ENCODE measurements around the gene ZNF680.

ZNF680 gene

DNA sequence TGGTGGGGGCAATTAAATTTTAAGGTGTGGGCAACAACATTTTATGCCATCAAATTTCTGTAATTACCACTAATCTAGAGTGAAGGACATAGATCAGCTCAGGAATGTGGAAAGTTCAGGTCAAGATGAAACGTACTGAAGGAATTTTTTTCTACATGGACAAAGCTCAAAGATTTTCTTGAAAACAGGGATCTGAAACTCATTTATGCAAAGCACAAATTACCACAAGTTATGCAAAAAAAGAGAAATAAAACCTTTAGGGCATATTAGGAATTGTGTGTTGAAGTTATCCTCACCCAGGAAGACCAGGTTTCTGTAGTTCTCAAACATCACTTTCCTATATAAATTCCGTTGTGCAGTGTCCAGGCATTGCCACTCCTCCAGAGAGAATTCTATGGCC lies 18.9 kb downstream of the ZNF680 start:
- TF ChIP-seq GABPA (IDR thresholded peaks at IDR 0.05; ENCODE audit: low read depth), result no peak
- TF ChIP-seq, protein P1, sequence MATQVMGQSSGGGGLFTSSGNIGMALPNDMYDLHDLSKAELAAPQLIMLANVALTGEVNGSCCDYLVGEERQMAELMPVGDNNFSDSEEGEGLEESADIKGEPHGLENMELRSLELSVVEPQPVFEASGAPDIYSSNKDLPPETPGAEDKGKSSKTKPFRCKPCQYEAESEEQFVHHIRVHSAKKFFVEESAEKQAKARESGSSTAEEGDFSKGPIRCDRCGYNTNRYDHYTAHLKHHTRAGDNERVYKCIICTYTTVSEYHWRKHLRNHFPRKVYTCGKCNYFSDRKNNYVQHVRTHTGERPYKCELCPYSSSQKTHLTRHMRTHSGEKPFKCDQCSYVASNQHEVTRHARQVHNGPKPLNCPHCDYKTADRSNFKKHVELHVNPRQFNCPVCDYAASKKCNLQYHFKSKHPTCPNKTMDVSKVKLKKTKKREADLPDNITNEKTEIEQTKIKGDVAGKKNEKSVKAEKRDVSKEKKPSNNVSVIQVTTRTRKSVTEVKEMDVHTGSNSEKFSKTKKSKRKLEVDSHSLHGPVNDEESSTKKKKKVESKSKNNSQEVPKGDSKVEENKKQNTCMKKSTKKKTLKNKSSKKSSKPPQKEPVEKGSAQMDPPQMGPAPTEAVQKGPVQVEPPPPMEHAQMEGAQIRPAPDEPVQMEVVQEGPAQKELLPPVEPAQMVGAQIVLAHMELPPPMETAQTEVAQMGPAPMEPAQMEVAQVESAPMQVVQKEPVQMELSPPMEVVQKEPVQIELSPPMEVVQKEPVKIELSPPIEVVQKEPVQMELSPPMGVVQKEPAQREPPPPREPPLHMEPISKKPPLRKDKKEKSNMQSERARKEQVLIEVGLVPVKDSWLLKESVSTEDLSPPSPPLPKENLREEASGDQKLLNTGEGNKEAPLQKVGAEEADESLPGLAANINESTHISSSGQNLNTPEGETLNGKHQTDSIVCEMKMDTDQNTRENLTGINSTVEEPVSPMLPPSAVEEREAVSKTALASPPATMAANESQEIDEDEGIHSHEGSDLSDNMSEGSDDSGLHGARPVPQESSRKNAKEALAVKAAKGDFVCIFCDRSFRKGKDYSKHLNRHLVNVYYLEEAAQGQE (IDR thresholded peaks at IDR 0.05; ENCODE audit: insufficient replicate concordance, low read depth), result no peak
- H3K4me3 ChIP-seq (replicated peaks; ENCODE audit: insufficient read depth, low read length), result no peak overlapping the region
- no peak overlapping the region for H3K27ac ChIP-seq (replicated peaks)
- no peak for DNase-seq (ENCODE audit: low read depth in 1 of 2, low spot score in 1 of 2)
- no peaks in the 10 kb centered on the region for H3K27me3 ChIP-seq (ENCODE audit: insufficient read depth, poor library complexity, severe bottlenecking)

DNA sequence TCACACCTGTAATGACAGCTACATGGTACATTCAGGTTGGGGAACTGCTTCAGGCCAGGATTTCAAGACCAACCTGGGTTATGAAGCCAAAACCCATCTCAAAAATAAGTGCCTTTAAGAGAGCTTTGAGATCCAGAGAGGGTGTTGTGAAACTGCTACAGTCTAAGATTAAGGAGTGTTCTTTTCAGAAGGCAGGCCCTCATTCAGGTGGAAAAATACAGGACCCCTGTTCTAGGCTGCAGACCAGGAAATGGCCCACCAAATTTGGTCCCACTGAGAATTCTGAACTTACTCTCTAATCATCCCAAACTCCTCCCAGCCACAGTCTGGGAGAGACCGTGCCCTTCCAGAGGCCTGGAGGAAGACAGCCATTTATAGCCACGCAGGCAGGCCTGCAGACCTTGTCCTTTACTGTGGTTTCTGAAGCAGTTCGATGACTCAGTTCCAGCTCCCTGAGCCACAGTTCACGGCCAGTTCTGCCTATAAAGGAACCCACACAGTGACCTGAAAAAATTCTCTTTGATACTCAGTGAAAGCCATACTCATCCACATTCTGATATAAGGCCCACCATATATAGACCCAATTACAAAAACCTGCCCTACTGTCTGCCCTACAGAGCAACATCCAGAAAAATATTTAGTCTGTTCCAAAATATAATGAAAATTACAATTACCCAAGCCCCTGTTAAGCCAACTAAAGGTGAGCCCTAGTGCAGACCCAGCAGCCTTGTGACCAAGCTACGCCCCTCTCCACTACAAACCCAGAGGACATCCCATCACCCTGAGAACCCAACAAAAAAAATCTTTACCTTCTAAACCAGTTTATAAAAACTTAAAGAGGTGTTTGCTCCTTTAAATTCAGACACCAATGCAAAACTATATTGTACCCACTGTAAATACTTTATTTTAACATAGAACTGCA lies 21.2 kb downstream of the ZNF680 start:
- Histone ChIP-seq H3K27me3 (ENCODE audit: insufficient read depth, poor library complexity, severe bottlenecking) (no peaks in the 10 kb centered on the region), H3K4me3 (replicated peaks; ENCODE audit: insufficient read depth, low read length) (no peak overlapping the region), H3K27ac (replicated peaks) (no peak overlapping the region)
- no peak for DNase-seq (ENCODE audit: low read depth in 1 of 2, low spot score in 1 of 2)
- TF ChIP-seq, protein P2, sequence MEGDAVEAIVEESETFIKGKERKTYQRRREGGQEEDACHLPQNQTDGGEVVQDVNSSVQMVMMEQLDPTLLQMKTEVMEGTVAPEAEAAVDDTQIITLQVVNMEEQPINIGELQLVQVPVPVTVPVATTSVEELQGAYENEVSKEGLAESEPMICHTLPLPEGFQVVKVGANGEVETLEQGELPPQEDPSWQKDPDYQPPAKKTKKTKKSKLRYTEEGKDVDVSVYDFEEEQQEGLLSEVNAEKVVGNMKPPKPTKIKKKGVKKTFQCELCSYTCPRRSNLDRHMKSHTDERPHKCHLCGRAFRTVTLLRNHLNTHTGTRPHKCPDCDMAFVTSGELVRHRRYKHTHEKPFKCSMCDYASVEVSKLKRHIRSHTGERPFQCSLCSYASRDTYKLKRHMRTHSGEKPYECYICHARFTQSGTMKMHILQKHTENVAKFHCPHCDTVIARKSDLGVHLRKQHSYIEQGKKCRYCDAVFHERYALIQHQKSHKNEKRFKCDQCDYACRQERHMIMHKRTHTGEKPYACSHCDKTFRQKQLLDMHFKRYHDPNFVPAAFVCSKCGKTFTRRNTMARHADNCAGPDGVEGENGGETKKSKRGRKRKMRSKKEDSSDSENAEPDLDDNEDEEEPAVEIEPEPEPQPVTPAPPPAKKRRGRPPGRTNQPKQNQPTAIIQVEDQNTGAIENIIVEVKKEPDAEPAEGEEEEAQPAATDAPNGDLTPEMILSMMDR (IDR thresholded peaks at IDR 0.05; ENCODE audit: insufficient read depth, low read length), result no peak
- TF ChIP-seq POLR2AphosphoS5 (IDR thresholded peaks at IDR 0.05; ENCODE audit: low read depth), result no peak
- TF ChIP-seq GABPA (IDR thresholded peaks at IDR 0.05; ENCODE audit: low read depth), result no peak
- TF ChIP-seq, protein P1 (IDR thresholded peaks at IDR 0.05; ENCODE audit: insufficient replicate concordance, low read depth), result no peak
- no peak for TF ChIP-seq SPI1 (IDR thresholded peaks at IDR 0.05; ENCODE audit: borderline replicate concordance, low read depth)

DNA sequence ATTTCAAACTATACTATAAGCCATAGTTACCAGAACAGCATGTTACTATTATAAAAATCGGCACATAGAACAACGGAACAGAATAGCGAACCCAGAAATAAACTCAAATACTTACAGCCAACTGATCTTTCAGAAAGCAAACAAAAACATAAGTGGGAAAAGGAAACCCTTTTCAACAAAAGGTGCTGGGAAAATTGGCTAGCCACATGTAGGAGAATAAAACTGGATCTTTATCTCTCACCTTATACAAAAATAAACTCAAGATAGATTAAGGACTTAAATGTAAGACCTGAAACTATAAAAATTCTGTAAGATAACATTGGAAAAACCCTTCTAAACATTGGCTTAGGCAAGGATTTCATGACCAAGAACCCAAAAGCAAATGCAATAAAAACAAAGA lies 29.1 kb downstream of the ZNF680 start:
- TF ChIP-seq GABPA (IDR thresholded peaks at IDR 0.05; ENCODE audit: low read depth) (no peak), SPI1 (IDR thresholded peaks at IDR 0.05; ENCODE audit: borderline replicate concordance, low read depth) (no peak), POLR2AphosphoS5 (IDR thresholded peaks at IDR 0.05; ENCODE audit: low read depth) (no peak)
- TF ChIP-seq, protein P1 (IDR thresholded peaks at IDR 0.05; ENCODE audit: insufficient replicate concordance, low read depth), result no peak
- TF ChIP-seq, protein P2 (IDR thresholded peaks at IDR 0.05; ENCODE audit: insufficient read depth, low read length), result no peak
- H3K27me3 ChIP-seq (ENCODE audit: insufficient read depth, poor library complexity, severe bottlenecking), result no peaks in the 10 kb centered on the region
- H3K4me3 ChIP-seq (replicated peaks; ENCODE audit: insufficient read depth, low read length), result no peak overlapping the region
- no peak for DNase-seq (ENCODE audit: low read depth in 1 of 2, low spot score in 1 of 2)
- H3K27ac ChIP-seq (replicated peaks), result no peak overlapping the region
